ENCODE measurements around the gene CSF1. TPM values are rescaled to one million over a fixed set of nuclear protein-coding genes. Genes with fewer than 3 reads are reported as not detected.
"Not testable (repeated sequence)": the region's sequence is repeated elsewhere in the genome, so short reads cannot be mapped to it uniquely, and the experiment has no call there.

The CSF1 gene
- total and polyA plus RNA-seq, 2 donors (not counting 3 experiments of a cell fraction or from before 2014, with no cell fraction given) = 24.5 to 28.9 TPM

GRCh38 chr1:109878531-109879104, 32.0 kb upstream of the CSF1 start:
- TF ChIP-seq GATA2 (IDR thresholded peaks at IDR 0.05; ENCODE audit: insufficient read depth, insufficient read length, low read depth, low read length) (no peak), JUN (IDR thresholded peaks at IDR 0.05; ENCODE audit: borderline replicate concordance, insufficient read depth, insufficient read length, low read depth) (no peak), EZH2 (IDR thresholded peaks at IDR 0.05; ENCODE audit: borderline replicate concordance, low read depth, low read length, severe bottlenecking) (no peak), FOS (IDR thresholded peaks at IDR 0.05; ENCODE audit: borderline replicate concordance, insufficient read depth, low read length) (no peak), POLR2A (IDR thresholded peaks at IDR 0.05; ENCODE audit: low read depth, low read length) (no peak), MYC (IDR thresholded peaks at IDR 0.05; ENCODE audit: low read depth, low read length) (no peak), POLR2AphosphoS5 (IDR thresholded peaks at IDR 0.05; ENCODE audit: insufficient read depth, low read depth, low read length) (no peak)
- TF ChIP-seq, protein P1, sequence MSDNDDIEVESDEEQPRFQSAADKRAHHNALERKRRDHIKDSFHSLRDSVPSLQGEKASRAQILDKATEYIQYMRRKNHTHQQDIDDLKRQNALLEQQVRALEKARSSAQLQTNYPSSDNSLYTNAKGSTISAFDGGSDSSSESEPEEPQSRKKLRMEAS (IDR thresholded peaks at IDR 0.05; ENCODE audit: insufficient read depth, insufficient read length) = no peak
- TF ChIP-seq, protein P2, sequence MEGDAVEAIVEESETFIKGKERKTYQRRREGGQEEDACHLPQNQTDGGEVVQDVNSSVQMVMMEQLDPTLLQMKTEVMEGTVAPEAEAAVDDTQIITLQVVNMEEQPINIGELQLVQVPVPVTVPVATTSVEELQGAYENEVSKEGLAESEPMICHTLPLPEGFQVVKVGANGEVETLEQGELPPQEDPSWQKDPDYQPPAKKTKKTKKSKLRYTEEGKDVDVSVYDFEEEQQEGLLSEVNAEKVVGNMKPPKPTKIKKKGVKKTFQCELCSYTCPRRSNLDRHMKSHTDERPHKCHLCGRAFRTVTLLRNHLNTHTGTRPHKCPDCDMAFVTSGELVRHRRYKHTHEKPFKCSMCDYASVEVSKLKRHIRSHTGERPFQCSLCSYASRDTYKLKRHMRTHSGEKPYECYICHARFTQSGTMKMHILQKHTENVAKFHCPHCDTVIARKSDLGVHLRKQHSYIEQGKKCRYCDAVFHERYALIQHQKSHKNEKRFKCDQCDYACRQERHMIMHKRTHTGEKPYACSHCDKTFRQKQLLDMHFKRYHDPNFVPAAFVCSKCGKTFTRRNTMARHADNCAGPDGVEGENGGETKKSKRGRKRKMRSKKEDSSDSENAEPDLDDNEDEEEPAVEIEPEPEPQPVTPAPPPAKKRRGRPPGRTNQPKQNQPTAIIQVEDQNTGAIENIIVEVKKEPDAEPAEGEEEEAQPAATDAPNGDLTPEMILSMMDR (IDR thresholded peaks at IDR 0.05; ENCODE audit: extremely low read depth in 1 of 2, insufficient read depth in 1 of 2, low read depth in 1 of 2, low read length in 2 of 2) = no peak
- Histone ChIP-seq H3K9me1 (replicated peaks; ENCODE audit: control insufficient read depth, extremely low read depth, insufficient read depth, low read length) (no peaks in the 10 kb centered on the region), H3K9ac (replicated peaks; ENCODE audit: extremely low read depth, insufficient read depth, low read length) (no peak overlapping the region), H3K36me3 (ENCODE audit: control insufficient read depth in 2 of 2, extremely low read depth in 1 of 2, insufficient read depth in 2 of 2, low read length in 2 of 2) (no peaks in the 10 kb centered on the region), H3K4me2 (ENCODE audit: insufficient read depth, low read length) (no peak overlapping the region), H3K27me3 (ENCODE audit: control insufficient read depth in 2 of 2, insufficient read depth in 2 of 2, low read length in 2 of 2) (peaks cover 0 to 9% of the 10 kb centered on the region in 2 experiments), H4K20me1 (replicated peaks; ENCODE audit: control insufficient read depth, extremely low read depth, insufficient read depth, low read length) (no peaks in the 10 kb centered on the region), H3K79me2 (ENCODE audit: control insufficient read depth, insufficient read depth, low read length) (no peaks in the 10 kb centered on the region), H3K4me3 (replicated peaks in 1 of 3; ENCODE audit: insufficient read depth in 1 of 3, low read depth in 1 of 3, low read length in 3 of 3) (no peak overlapping the region), H3K27ac (ENCODE audit: insufficient read depth, low read depth, low read length) (no peak overlapping the region), H3K4me1 (ENCODE audit: control insufficient read depth, extremely low read depth, insufficient read depth, low read length) (peaks cover 8% of the 10 kb centered on the region), H2AFZ (ENCODE audit: low read depth, low read length) (no peak overlapping the region), H3K9me3 (replicated peaks; ENCODE audit: control insufficient read depth, insufficient read depth, low read length) (no peaks in the 10 kb centered on the region)
- dilution Hi-C loops (cut with MboI; ENCODE audit: extremely low pct_ligation_motif_present, low sequenced_read_pairs) = no loop called here
- CTCF ChIA-PET = interaction anchor here (2.5 kb wide), 1 partner anchor 106 kb away, joined by 16 read pairs; the partner anchor contains the start of gene AHCYL1
- no TSS peak for BruUV-seq (replicated peaks)
- POLR2A ChIA-PET = no interaction called here
- intact Hi-C loops (cut with micrococcal nuclease) = loop anchor here (5.0 kb wide), 1 partner anchor 56 kb away; no protein-coding TSS in a partner anchor
- DNase-seq (ENCODE audit: low read depth, low spot score) (no peak), FAIRE-seq (no peak)

GRCh38 chr1:109879371-109879770, 31.3 kb upstream of the CSF1 start:
- H3K9me3 ChIP-seq (replicated peaks; ENCODE audit: control insufficient read depth, insufficient read depth, low read length); DNase-seq (ENCODE audit: low read depth, low spot score); H2AFZ ChIP-seq (ENCODE audit: low read depth, low read length); H4K20me1 ChIP-seq (replicated peaks; ENCODE audit: control insufficient read depth, extremely low read depth, insufficient read depth, low read length); H3K27me3 ChIP-seq (ENCODE audit: control insufficient read depth in 2 of 2, insufficient read depth in 2 of 2, low read length in 2 of 2); dilution Hi-C loops (cut with MboI; ENCODE audit: extremely low pct_ligation_motif_present, low sequenced_read_pairs); H3K27ac ChIP-seq (ENCODE audit: insufficient read depth, low read depth, low read length); POLR2A ChIA-PET; H3K79me2 ChIP-seq (ENCODE audit: control insufficient read depth, insufficient read depth, low read length); H3K4me1 ChIP-seq (ENCODE audit: control insufficient read depth, extremely low read depth, insufficient read depth, low read length); FAIRE-seq; BruUV-seq (replicated peaks); H3K4me2 ChIP-seq (ENCODE audit: insufficient read depth, low read length); H3K4me3 ChIP-seq (replicated peaks in 1 of 3; ENCODE audit: insufficient read depth in 1 of 3, low read depth in 1 of 3, low read length in 3 of 3); H3K36me3 ChIP-seq (ENCODE audit: control insufficient read depth in 2 of 2, extremely low read depth in 1 of 2, insufficient read depth in 2 of 2, low read length in 2 of 2); H3K9me1 ChIP-seq (replicated peaks; ENCODE audit: control insufficient read depth, extremely low read depth, insufficient read depth, low read length); H3K9ac ChIP-seq (replicated peaks; ENCODE audit: extremely low read depth, insufficient read depth, low read length): not testable (repeated sequence)
- intact Hi-C loops (cut with micrococcal nuclease) = loop anchor here (5.0 kb wide), 1 partner anchor 57 kb away; no protein-coding TSS in a partner anchor
- CTCF ChIA-PET = interaction anchor here (1.0 to 1.6 kb wide), 3 partner anchors 32 to 105 kb away, joined by 3 to 6 read pairs (median 3); partner anchors contain the start of gene AHCYL1
